ENCODE measurements around the gene RASL10B.

RASL10B gene

GRCh38 chr17:35717475-35717874 is 14.0 kb upstream of the RASL10B start:
- Histone ChIP-seq H3K9ac (ENCODE audit: low read length) (no peak overlapping the region), H3K27me3 (ENCODE audit: low read length) (no peaks in the 10 kb centered on the region), H2AFZ (ENCODE audit: low read depth, low read length, severe bottlenecking) (no peak overlapping the region), H3F3A (ENCODE audit: insufficient read depth) (no peaks in the 10 kb centered on the region), H3K4me3 (ENCODE audit: insufficient read depth, low read length, poor library complexity, severe bottlenecking) (no peak overlapping the region), H3K36me3 (ENCODE audit: low read length) (no peaks in the 10 kb centered on the region; the same call in 1 of the 2 replicates), H3K9me3 (ENCODE audit: insufficient read depth, low read length) (no peaks in the 10 kb centered on the region), H4K20me1 (ENCODE audit: low read depth, low read length) (no peaks in the 10 kb centered on the region), H3K9me2 (replicated peaks; ENCODE audit: insufficient read depth, low read length) (no peaks in the 10 kb centered on the region), H3K4me2 (ENCODE audit: low read depth, low read length, poor library complexity, severe bottlenecking) (no peak overlapping the region), H3K79me2 (ENCODE audit: insufficient read depth, low read length) (no peaks in the 10 kb centered on the region), H3K27ac (ENCODE audit: low read depth, low read length) (no peak overlapping the region)
- no peak for TF ChIP-seq CTCF (IDR thresholded peaks at IDR 0.05; ENCODE audit: insufficient read depth, low read length, poor library complexity, severe bottlenecking)
- TF ChIP-seq EZH2phosphoT487 (conservative IDR thresholded peaks at IDR 0.05; ENCODE audit: low read length): no peak

DNA sequence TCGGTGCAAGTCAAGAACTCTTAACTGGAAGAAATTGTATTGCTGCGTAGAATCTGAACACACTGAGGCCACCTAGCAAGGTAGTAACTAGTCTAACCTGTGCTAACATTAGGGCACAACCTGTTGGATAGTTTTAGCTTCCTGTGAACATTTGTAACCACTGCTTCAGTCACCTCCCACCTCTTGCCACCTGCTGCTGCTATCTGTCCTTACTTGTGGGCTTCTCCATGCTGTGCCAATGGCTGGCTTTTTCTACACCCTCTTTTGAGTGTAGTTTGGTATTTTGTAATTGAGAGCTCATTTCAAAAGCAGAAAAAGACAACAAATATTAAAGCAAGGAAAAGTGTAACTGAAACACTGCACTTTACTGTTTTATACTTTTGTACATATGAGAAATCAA is 7.7 kb upstream of the RASL10B start:
- no peak for TF ChIP-seq CTCF (IDR thresholded peaks at IDR 0.05; ENCODE audit: insufficient read depth, low read length, poor library complexity, severe bottlenecking)
- TF ChIP-seq EZH2phosphoT487 (conservative IDR thresholded peaks at IDR 0.05; ENCODE audit: low read length): no peak
- no peaks in the 10 kb centered on the region for H3K9me2 ChIP-seq (replicated peaks; ENCODE audit: insufficient read depth, low read length)
- no peak overlapping the region for H2AFZ ChIP-seq (ENCODE audit: low read depth, low read length, severe bottlenecking)
- no peaks in the 10 kb centered on the region for H3K9me3 ChIP-seq (ENCODE audit: insufficient read depth, low read length)
- no peaks in the 10 kb centered on the region for H3K27me3 ChIP-seq (ENCODE audit: low read length)
- no peaks in the 10 kb centered on the region for H4K20me1 ChIP-seq (ENCODE audit: low read depth, low read length)
- H3K4me3 ChIP-seq (ENCODE audit: insufficient read depth, low read length, poor library complexity, severe bottlenecking): no peak overlapping the region
- H3K79me2 ChIP-seq (ENCODE audit: insufficient read depth, low read length): no peaks in the 10 kb centered on the region
- no peaks in the 10 kb centered on the region for H3F3A ChIP-seq (ENCODE audit: insufficient read depth)
- no peak overlapping the region for H3K4me2 ChIP-seq (ENCODE audit: low read depth, low read length, poor library complexity, severe bottlenecking)
- no peak overlapping the region for H3K9ac ChIP-seq (ENCODE audit: low read length)
- H3K27ac ChIP-seq (ENCODE audit: low read depth, low read length): no peak overlapping the region
- H3K36me3 ChIP-seq (ENCODE audit: low read length): no peaks in the 10 kb centered on the region; the same call in 1 of the 2 replicates

DNA sequence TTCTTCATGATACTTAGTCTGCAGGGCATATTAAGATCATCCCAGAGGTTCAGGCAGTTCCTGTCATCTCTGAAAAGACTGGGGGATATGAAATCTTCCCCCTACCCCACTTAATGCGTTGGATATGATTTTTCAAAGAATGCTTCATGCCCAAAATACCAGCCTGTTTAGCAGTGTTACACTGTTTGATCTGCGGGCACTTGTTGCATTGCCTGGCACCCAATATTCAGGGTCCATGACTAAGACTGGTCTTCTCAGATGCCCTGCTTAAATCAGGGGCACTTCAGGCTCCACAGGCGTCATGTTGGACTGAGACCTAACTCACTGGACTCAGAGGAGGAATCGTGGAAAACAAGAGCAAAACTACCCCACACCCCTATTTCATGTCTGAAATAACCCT is 6.4 kb upstream of the RASL10B start:
- no peaks in the 10 kb centered on the region; the same call in 1 of the 2 replicates for H3K36me3 ChIP-seq (ENCODE audit: low read length)
- H2AFZ ChIP-seq (ENCODE audit: low read depth, low read length, severe bottlenecking): no peak overlapping the region
- H4K20me1 ChIP-seq (ENCODE audit: low read depth, low read length): no peaks in the 10 kb centered on the region
- TF ChIP-seq EZH2phosphoT487 (conservative IDR thresholded peaks at IDR 0.05; ENCODE audit: low read length): no peak
- TF ChIP-seq CTCF (IDR thresholded peaks at IDR 0.05; ENCODE audit: insufficient read depth, low read length, poor library complexity, severe bottlenecking): no peak
- H3F3A ChIP-seq (ENCODE audit: insufficient read depth): no peaks in the 10 kb centered on the region
- H3K4me2 ChIP-seq (ENCODE audit: low read depth, low read length, poor library complexity, severe bottlenecking): no peak overlapping the region
- no peaks in the 10 kb centered on the region for H3K79me2 ChIP-seq (ENCODE audit: insufficient read depth, low read length)
- no peak overlapping the region for H3K27ac ChIP-seq (ENCODE audit: low read depth, low read length)
- no peaks in the 10 kb centered on the region for H3K27me3 ChIP-seq (ENCODE audit: low read length)
- H3K4me3 ChIP-seq (ENCODE audit: insufficient read depth, low read length, poor library complexity, severe bottlenecking): no peak overlapping the region
- H3K9me3 ChIP-seq (ENCODE audit: insufficient read depth, low read length): no peaks in the 10 kb centered on the region
- no peak overlapping the region for H3K9ac ChIP-seq (ENCODE audit: low read length)
- no peaks in the 10 kb centered on the region for H3K9me2 ChIP-seq (replicated peaks; ENCODE audit: insufficient read depth, low read length)

- no peaks in the 10 kb centered on the region for H3K79me2 ChIP-seq (ENCODE audit: insufficient read depth, low read length)
- no peaks in the 10 kb centered on the region; the same call in 1 of the 2 replicates for H3K36me3 ChIP-seq (ENCODE audit: low read length)
- no peak overlapping the region for H3K4me2 ChIP-seq (ENCODE audit: low read depth, low read length, poor library complexity, severe bottlenecking)
- no peak for TF ChIP-seq EZH2phosphoT487 (conservative IDR thresholded peaks at IDR 0.05; ENCODE audit: low read length)
- no peak for TF ChIP-seq CTCF (IDR thresholded peaks at IDR 0.05; ENCODE audit: insufficient read depth, low read length, poor library complexity, severe bottlenecking)
- no peak overlapping the region for H2AFZ ChIP-seq (ENCODE audit: low read depth, low read length, severe bottlenecking)
- H3K9me2 ChIP-seq (replicated peaks; ENCODE audit: insufficient read depth, low read length): no peaks in the 10 kb centered on the region
- no peak overlapping the region for H3K9ac ChIP-seq (ENCODE audit: low read length)
- no peaks in the 10 kb centered on the region for H3K27me3 ChIP-seq (ENCODE audit: low read length)
- H4K20me1 ChIP-seq (ENCODE audit: low read depth, low read length): no peaks in the 10 kb centered on the region
- no peaks in the 10 kb centered on the region for H3F3A ChIP-seq (ENCODE audit: insufficient read depth)
- H3K27ac ChIP-seq (ENCODE audit: low read depth, low read length): no peak overlapping the region
- no peaks in the 10 kb centered on the region for H3K9me3 ChIP-seq (ENCODE audit: insufficient read depth, low read length)
- no peak overlapping the region for H3K4me3 ChIP-seq (ENCODE audit: insufficient read depth, low read length, poor library complexity, severe bottlenecking)
Measured at GRCh38 chr17:35725802-35726126, 5.7 kb upstream of the RASL10B start.

Data from SU-DHL-6 (cell line).